22Rv1 (cell line): ENCODE measurements around the gene RASA3.

ENCODE experiments used
- CTCF ChIP-seq: fragments of 450-650 bp; IDR thresholded peaks from 2 replicates; pipeline ENCODE4 v1.5.1; 2017; ENCODE audit warnings: mild to moderate bottlenecking
- ZFX ChIP-seq: fragments of 450-650 bp; IDR thresholded peaks from 2 replicates; pipeline ENCODE4 v1.6.1; 2017; ENCODE audit warnings: antibody characterized with exemption, borderline replicate concordance

GRCh38 chr13:113938246-113938645 is 194.2 kb downstream of the RASA3 start:
- TF ChIP-seq CTCF (no peak), ZFX (no peak)
